LNCaP clone FGC (cell line): ENCODE measurements around the gene CNPY1.

Experiments
- DNase-seq: peaks from one replicate; pipeline ENCODE4 v3.0.0-alpha.2; 2011; ENCODE audit warnings: low read depth
- H3K4me3 ChIP-seq: 2 replicates; pipeline ENCODE4 v1.5.1; 2011; ENCODE audit warnings: mild to moderate bottlenecking, low read depth, low read length, control low read depth
- TF ChIP-seq, protein P1 (sequence below): IDR thresholded peaks from 2 replicates; pipeline ENCODE4 v1.5.1; 2012; ENCODE audit warnings: mild to moderate bottlenecking; ENCODE audit not compliant: control insufficient read depth, insufficient read depth; ENCODE audit errors: extremely low read depth

The CNPY1 gene

DNA sequence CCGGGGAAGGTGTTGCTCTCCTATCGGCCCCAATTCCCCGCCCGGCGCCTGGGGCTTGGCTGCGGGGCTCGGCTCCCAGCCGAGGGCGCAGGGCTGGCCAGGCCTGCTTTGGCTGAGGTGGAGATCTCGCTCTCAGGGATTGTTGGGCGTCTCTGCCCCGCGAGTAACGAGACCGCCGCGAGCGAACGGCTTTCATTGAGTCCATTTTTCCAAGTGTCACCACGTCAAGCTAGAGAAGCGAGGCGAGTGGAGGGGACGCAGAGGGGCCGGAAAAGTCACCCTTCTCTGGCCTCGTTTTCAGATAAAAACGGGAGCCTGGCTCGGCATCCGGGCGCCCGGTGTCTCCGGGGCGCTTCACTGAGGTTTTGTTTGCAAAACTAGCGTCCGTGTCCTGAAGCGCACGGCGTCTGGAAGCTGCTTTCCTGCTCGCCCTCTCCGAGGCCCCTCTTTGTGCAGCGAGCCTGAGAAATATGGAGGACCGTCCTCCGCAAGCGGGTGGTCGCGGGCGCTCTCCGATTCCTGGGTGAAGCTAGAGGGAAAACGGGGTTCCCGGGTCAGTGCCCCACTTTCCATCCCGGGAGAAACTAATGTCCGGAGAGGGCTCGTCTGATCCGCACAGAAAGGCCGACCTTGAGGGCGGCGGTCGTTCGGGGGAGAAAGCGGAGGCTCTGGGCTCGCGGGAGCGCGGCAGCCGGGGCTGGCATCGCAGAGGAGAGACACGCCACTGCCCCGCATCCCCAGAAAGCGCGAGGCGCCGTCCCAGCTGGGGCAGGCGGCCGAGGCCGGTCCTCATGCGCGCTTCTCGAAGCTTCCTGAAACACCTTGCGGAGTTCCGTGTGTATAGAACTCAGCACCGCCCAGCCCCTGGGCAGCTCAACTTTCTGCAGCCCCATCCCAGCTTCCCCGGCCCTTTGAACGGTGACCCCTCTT is 91.9 kb downstream of the CNPY1 start:
- no peak overlapping the region for H3K4me3 ChIP-seq
- no peak for DNase-seq
- TF ChIP-seq, protein P1, sequence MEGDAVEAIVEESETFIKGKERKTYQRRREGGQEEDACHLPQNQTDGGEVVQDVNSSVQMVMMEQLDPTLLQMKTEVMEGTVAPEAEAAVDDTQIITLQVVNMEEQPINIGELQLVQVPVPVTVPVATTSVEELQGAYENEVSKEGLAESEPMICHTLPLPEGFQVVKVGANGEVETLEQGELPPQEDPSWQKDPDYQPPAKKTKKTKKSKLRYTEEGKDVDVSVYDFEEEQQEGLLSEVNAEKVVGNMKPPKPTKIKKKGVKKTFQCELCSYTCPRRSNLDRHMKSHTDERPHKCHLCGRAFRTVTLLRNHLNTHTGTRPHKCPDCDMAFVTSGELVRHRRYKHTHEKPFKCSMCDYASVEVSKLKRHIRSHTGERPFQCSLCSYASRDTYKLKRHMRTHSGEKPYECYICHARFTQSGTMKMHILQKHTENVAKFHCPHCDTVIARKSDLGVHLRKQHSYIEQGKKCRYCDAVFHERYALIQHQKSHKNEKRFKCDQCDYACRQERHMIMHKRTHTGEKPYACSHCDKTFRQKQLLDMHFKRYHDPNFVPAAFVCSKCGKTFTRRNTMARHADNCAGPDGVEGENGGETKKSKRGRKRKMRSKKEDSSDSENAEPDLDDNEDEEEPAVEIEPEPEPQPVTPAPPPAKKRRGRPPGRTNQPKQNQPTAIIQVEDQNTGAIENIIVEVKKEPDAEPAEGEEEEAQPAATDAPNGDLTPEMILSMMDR = no peak

DNA sequence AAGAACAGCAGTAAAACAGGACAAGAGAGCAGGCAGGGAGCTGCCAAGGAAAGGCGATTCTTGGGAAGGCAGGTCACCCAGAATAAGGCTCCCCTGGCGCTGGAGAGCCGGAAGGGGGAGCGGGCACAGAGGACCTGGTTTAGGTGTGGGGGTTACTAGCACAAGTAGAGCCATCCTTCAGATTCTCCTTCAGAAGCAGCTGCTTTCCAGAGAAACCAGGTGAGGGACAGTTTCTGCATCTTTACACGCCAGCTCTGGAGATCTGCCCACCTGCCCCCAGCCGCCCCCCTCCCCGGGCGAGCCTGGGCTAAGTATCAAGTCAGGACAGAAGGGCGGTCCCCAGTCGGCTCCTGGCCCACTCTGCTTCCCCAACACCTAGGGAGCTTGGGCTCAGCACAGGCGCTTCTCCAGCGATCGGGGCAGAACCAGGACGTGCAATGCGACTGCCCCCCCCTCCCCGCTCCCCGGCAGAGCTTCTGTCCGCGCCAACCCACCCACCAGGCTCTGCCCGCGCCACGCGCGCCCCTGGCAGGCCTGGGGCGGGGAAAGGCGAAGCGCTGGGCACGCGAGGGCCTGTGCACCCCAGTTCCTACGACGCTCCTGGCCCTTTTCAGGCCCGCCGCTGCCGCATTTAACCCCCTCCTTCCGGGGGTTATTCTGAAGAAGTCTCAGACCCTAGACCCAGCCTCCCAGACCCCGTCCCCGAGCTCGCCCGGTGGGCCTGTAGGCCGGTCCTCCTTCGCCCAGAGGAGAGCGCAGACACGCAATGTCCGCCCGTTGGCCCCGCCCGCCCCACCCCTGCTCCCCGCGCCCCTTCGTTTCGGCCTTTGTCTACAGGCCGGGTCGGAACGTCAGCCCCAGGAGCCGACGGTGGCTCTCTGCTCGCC is 92.8 kb downstream of the CNPY1 start:
- TF ChIP-seq, protein P1 = no peak
- DNase-seq = no peak
- no peak overlapping the region for H3K4me3 ChIP-seq

DNA sequence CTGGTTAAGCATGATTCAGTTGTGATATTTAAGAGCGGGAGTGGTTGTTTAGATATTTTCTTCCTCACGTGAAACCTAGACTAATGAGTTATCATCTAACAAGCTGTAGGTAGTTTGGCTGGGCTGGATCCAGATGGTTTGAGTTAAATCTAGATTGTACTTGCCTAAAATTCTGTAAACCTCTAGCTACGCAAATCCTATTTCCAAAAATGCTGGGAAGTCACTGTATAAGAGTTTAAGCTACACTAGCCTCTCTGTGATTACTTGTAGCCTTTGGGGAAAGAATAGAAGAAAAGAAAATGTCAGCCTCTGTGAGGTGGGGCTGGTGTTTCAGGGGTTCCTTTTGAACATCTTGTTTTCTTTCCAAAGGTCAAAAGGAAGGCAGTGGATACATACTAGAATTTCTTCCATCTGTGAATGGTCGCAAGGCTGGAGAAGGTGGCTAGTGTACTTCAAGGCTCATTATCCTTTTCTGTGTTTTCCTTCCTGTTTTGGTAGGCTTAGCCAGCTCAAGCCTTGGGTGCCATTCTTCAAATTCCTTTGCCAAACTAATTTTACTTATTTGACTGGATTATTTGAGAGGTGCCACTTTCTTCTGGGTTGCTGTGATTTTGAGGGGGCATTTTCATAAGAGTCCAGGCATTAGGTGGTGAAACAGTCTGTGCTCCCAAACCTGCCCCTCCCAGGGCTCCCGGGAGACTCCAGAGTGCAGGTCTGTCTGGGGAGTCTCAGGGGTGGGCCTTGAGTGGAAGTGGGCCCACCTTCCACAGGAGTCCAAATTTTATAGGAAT is 93.7 kb downstream of the CNPY1 start:
- TF ChIP-seq, protein P1 = no peak

DNA sequence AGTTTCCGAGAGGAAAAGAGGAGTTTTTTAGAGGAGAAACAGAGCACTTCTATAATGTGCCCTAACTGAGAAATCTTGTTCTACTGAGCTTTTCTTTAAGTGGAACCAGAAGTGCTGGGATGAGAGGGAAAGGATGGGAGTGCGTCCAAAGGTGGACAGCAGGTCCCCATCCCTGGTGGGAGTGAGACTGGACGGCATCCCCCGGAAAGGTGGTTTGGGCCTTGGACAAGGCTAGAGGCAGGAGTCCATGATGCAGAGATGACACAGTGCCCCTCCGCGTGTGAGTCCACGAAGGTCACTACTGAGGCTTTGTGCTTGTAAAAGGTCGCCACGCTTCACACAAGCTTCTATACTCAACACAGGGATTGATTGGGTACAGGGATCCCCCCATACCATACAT is 94.5 kb downstream of the CNPY1 start:
- TF ChIP-seq, protein P1 = no peak
- no peak overlapping the region for H3K4me3 ChIP-seq
- no peak for DNase-seq

More for the DNA sequence above, 93.7 kb downstream of the CNPY1 start:
- no peak for DNase-seq
- H3K4me3 ChIP-seq = no peak overlapping the region
